ENCODE data around the gene SMG6. TPM values are rescaled to one million over a fixed set of nuclear protein-coding genes. Genes with fewer than 3 reads are reported as not detected.

Gene SMG6
- total and polyA plus RNA-seq, 2 donors (not counting 3 experiments of a cell fraction or from before 2014, with no cell fraction given), result 40.1 to 42.2 TPM

GRCh38 chr17:2299756-2300155, 3.8 kb downstream of the SMG6 start:
- CTCF ChIA-PET, result no interaction called here
- Histone ChIP-seq H4K20me1 (replicated peaks; ENCODE audit: control insufficient read depth, extremely low read depth, insufficient read depth, low read length) (no peaks in the 10 kb centered on the region), H3K4me3 (replicated peaks in 1 of 3; ENCODE audit: insufficient read depth in 1 of 3, low read depth in 1 of 3, low read length in 3 of 3) (no peak overlapping the region), H3K27me3 (ENCODE audit: control insufficient read depth in 2 of 2, insufficient read depth in 2 of 2, low read length in 2 of 2) (no peaks in the 10 kb centered on the region), H3K4me2 (ENCODE audit: insufficient read depth, low read length) (no peak overlapping the region), H3K79me2 (ENCODE audit: control insufficient read depth, insufficient read depth, low read length) (peaks cover 40% of the 10 kb centered on the region), H3K27ac (ENCODE audit: insufficient read depth, low read depth, low read length) (no peak overlapping the region), H3K4me1 (ENCODE audit: control insufficient read depth, extremely low read depth, insufficient read depth, low read length) (peaks cover 7% of the 10 kb centered on the region), H3K9me1 (replicated peaks; ENCODE audit: control insufficient read depth, extremely low read depth, insufficient read depth, low read length) (no peaks in the 10 kb centered on the region), H3K9ac (replicated peaks; ENCODE audit: extremely low read depth, insufficient read depth, low read length) (no peak overlapping the region), H3K36me3 (ENCODE audit: control insufficient read depth in 2 of 2, extremely low read depth in 1 of 2, insufficient read depth in 2 of 2, low read length in 2 of 2) (peaks cover 5 to 16% of the 10 kb centered on the region in 2 experiments), H3K9me3 (replicated peaks; ENCODE audit: control insufficient read depth, insufficient read depth, low read length) (no peaks in the 10 kb centered on the region), H2AFZ (ENCODE audit: low read depth, low read length) (no peak overlapping the region)
- FAIRE-seq, result no peak
- TF ChIP-seq POLR2AphosphoS5 (IDR thresholded peaks at IDR 0.05; ENCODE audit: insufficient read depth, low read depth, low read length) (no peak), JUN (IDR thresholded peaks at IDR 0.05; ENCODE audit: borderline replicate concordance, insufficient read depth, insufficient read length, low read depth) (no peak), GATA2 (IDR thresholded peaks at IDR 0.05; ENCODE audit: insufficient read depth, insufficient read length, low read depth, low read length) (no peak), FOS (IDR thresholded peaks at IDR 0.05; ENCODE audit: borderline replicate concordance, insufficient read depth, low read length) (no peak), POLR2A (IDR thresholded peaks at IDR 0.05; ENCODE audit: low read depth, low read length) (no peak), CTCF (IDR thresholded peaks at IDR 0.05; ENCODE audit: extremely low read depth in 1 of 2, insufficient read depth in 1 of 2, low read depth in 1 of 2, low read length in 2 of 2) (no peak), MYC (IDR thresholded peaks at IDR 0.05; ENCODE audit: low read depth, low read length) (no peak), EZH2 (IDR thresholded peaks at IDR 0.05; ENCODE audit: borderline replicate concordance, low read depth, low read length, severe bottlenecking) (no peak), MAX (IDR thresholded peaks at IDR 0.05; ENCODE audit: insufficient read depth, insufficient read length) (no peak)
- no peak for DNase-seq (ENCODE audit: low read depth, low spot score)
- BruUV-seq (replicated peaks), result no TSS peak
- dilution Hi-C loops (cut with MboI; ENCODE audit: extremely low pct_ligation_motif_present, low sequenced_read_pairs), result no loop called here
- intact Hi-C loops (cut with micrococcal nuclease), result no loop called here
- POLR2A ChIA-PET, result no interaction called here
